NCI-H1930 (cell line): Measurements from ENCODE around the gene BMP6.

Source experiments
- DNase-seq, 2 experiments: peaks; one replicate each; lab custom pipeline; 2025; lab: John Stamatoyannopoulos, UW

The BMP6 gene

DNA sequence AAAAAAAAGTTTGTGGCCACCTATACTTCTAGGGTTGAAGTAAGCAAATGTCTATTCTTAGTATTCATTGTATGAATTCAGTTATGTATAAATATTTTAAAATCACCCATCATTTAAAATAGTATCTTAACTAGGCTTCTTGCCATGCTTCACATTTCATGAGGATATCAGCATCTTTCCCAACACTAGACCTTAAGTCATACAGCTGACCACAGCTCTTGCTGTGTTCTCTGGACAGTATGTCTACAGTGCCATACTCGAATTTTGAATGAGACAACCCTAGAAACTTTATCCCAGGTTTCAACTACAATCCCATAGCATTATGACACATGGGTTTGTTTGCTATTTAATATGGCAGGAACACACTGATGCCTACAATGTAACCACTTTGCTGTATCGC lies 179.5 kb downstream of the BMP6 start:
- no peak for DNase-seq

DNA sequence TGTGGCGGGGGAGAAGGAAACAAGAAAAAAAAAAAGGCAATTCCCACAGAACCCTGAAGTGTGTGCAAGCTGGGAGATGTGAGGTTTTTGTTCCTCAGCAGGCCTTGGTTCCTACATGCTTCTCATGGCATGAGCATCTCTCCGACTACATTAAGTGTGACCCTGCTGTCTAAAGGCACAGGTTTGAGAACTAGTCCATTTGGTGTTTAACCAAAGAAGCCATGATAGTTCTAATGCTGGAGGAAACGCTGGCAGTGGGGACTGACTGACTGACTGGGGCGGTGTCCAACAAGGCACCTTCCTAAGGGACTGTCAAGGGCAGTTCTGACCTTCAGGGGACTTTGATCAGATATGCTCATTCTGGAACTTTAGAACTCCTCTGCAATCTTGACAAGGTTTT lies 180.8 kb downstream of the BMP6 start:
- DNase-seq, result no peak

DNA sequence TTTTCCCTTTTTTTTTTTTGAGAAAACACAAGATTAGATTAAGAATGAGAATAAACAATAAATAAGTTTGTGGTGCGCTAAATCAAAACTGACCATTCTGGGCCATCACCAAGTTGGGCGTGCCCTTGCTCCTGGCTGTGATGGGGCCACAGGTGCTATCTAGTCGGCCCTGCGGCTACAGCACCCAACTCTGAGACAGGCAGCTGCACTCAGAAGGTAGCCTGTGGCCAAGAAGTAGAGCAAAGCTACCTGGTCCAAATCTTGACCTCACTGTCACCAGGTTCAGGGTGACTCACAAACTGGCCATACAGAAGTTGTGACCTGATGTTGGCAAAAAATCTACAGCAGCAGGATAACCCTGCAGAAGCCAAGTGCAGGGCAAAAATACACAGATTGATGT lies 181.3 kb downstream of the BMP6 start:
- DNase-seq, result no peak

DNA sequence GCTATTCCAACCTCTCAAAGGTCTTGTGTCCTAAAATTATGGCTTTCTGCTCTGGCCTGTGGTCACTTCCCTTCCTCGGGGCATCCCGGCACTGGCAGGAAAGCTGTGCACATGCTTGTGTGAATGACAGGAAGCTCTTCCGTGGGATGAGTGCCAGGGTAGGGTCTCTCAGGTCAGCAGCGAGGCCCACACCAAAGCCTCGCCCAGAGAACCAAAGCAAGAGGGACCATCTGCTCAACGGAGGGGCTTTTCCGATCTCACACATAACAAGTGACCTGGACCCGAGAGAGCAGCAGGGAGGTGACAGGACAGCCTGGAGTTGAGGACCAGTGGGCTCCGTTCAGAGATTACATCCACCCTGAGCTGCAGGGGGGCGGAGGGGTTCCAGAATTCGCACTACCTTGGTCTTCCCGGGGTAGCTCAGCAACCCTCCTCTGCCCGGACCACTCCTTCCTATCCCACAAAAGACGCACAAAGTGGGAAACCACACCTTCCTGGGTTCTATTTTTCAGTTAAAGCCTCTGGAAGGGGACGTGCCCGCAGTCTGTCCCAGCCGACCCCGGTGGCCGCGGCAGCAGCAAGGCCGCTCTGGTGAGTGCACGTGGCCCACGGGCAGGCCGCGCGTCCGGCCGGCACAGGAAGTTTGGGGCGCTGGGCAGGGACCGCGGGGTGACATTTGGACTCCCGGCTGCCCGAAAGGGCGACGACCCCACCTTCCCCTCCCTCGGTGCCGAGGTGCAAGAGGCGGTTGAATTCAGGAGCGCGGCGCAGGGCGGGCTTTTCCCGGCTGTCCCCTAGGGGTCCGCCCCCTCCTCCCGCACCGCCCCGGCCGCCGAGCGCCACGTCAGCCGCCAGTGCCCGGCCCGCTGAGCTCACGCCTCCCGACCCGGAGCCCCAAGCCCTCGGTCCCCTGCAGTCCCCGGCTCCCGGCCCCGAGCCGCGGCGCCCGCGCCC lies 183.7 kb downstream of the BMP6 start:
- DNase-seq, result peak in 1 of 2 experiments; percentile 7

DNA sequence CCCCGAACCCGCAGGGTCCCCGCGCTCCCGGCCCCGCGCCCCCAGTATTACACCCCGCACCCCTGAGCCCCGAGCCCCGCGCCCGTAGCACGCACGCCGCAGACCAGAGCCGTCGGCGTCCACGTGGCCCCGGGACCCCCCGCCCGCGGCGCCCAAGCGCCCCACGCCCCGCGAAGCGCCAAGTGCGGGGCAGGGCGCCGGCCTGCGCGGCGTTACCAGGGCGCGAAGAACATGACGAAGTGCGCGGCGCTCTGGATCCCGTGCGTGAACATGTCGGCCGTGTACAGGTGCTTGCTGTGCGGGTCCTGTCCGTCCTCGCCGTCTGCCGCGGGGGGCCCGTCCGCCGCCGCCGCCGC lies 184.4 kb downstream of the BMP6 start:
- no peak for DNase-seq

DNA sequence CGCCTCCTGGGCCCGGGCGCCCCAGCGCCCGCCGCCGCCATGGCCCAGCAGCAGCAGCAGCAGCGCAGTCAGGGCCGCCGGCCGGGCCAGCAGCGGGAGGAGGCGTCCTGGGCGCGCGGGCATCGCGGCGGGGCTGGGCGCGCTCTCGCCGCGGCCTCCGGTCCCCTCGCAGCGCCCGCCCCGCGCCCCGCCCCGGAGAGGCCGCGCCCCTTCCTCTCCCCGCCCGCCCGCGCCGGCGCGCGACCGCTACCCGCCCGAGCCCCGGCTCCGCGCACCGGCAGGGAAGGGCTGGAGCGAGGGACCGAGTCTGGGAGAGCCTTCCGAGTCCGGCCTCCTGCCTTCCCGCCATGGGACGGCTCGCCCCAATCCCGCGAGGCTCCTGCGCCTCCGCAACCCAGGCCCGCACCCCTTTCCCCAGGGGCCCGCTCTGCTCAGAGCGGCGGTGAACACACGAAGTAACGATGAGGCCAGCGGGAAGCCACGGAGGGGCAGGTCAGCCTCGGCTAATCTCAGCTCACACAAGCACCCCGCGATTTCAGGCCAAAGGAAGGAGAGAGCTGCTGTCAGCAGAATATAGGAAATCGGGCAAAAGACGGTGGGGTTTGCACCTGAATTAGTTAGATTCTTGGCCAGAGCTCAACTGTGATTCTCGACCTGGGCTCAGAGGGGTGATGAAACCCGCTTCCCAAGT lies 184.9 kb downstream of the BMP6 start, which contains the start of gene TXNDC5:
Gene TXNDC5 (minus strand): TSS at position 135 of the 691 bp plus-strand sequence. CDS start 12 bp downstream, at position 123.
- DNase-seq, result peak; percentile 54 to 63

DNA sequence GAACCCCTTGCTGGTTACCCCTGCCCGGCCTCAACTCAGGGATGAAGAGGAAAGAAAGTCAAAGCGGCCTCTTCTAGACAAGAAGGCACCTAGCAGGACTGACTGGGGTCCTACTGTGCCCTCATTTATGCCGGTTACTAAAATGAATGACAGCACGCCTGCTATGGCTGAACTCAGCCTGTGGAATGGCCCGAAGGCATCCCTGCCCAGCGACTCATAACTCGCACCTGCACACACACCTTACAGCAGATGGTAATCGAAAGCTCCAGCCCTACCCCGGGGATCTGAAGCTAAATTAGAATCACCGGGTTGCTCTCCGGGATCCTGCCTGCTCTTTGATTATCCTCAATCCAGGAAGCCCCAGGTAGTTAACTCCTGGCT lies 185.4 kb downstream of the BMP6 start:
- no peak for DNase-seq

DNA sequence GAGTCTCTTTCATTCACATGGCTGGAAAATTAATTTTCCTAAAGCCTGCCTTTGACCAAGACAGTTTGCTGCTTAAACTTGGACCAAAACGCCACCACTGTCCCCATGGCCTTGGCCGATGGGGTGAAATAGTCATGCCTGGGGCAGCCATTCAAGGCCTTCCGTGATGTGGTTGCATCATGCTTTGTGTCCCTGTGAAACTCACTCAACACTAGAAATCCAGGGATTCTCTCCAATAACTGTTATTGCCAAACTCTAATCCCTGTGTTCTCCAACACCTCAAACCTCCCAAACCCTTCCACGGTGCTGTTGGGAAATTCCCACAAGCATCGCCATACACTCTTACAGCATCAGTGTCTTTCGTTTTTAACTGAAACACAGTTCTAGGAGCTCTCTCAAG lies 186.1 kb downstream of the BMP6 start:
- DNase-seq, result no peak

DNA sequence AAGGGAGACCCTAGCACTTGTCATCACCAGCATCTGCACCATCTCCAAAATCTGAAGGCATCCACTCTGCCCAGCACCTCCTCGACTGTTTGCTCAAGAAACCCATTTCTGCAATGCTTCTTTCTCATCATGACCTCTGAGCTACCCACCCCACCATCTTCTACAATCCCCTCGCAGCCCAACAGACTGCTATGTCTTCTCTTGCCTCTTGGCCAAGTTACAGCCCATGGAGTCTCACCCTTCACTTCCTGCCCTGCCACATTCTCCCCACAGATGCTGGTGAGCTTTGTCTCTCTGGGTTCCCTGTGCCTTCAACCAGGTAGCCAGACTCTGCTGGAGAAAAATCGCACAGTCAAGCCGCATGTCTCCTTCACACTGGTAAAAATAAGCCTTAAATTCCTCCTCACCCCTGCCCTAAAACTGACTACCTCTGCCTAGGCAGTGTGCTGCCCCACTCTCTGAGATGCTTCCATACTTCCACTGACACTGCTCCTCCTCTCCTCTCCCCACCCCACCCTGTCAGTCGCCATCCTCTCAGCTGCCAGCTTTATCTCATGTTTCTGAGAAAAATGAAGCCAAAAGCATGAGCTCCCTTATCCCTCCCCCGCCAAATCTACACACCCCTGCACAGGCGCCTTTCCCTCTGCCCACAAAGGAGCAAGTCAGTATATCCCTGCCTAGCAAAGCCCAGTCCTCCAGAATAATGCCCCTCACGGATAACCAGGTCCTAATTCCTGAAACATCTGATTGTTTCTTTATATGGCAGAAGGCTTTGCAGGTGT lies 187.0 kb downstream of the BMP6 start:
- no peak for DNase-seq

DNA sequence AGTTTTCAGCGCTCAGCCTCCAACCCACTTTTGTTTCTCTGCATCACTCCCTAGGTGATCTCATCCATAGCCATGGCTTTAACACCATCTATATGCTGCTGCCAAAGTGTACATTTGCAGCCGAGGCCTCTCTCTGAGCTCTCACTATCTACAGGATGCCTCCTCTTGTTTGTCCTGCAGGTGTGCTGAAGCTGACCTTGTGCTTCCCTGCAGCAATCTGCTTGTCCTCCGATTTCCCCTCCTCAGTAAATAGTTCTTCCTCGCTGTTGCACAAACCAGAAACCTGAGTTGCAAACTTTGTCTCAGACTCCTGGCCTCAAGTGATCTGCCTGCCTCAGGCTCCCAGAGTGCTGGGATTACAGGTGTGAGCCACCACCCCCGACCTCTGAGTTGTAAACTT lies 188.4 kb downstream of the BMP6 start:
- no peak for DNase-seq

DNA sequence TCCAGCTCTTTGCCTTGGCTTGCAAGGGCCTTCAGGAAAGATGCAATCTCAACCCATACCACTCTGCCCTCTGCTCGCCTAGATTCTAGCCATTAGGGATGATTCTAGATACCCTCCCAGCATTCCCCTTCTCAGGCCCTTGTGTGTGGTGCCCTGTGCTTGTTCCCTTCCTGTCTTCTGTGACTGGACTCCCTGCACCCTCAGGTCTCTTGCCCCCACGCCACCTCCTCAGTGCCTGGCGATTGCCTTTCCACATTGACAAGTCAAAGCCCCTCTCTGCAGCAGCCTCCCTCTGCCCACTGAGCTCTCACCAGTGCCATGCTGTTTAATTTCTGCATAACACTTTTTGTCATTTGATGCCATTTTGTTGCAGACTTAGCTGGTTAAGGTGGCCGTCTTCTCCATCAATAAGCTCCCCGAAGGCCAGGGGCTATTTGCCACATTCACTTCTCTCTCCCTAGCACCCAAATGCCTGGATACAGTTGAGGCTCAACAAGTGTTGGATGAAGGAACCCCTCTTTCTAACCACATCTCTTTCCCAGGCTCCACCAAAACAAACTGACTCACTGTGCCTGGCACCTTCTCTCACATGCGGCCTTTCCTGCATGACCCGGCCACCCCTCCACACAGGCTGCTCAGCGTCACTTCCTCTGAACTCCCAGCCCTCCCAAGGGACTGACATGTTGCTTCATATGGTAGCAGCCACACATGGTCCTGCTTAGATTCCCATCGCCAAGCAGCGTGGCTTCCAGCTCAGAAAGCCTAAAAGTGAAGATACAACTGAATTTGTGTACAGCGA lies 189.3 kb downstream of the BMP6 start:
- no peak for DNase-seq

DNA sequence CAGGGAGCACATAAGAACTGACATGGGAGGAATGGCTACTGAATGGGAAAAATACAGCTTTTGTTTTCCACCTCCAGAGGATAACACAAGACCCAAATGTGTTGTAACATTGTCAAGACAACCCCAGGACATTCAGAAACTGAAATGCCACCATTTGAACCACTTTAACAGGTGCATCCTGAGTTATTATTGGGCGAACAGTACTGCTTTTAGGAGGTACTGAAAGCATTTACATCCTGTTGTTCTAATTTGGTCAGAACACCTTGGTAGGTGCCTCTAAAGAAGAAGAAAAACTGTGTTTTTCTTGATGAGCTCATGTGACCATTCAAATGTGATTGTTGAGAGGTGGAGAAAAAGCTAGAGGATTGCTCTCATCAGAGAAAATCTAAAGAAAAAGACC lies 191.1 kb downstream of the BMP6 start:
- no peak for DNase-seq

DNA sequence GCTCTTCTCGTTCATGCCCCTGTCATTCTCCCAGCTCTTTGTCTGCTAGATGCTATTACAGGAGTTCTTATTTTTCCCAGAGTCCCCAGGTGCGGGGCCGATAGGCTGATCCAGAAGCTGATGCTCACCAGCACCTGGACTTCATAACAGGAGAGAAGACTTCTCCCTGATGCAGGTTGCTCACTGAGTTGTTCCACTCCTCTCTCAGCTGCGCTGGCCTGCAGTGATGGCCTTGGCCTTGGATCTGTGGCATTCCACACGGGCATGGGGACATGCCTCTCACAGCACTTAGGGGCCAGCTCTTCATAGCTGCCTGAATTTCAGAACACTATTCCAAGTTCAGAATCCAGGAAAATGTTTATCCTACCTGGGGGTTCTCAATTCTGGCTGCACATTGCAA lies 191.8 kb downstream of the BMP6 start:
- no peak for DNase-seq

DNA sequence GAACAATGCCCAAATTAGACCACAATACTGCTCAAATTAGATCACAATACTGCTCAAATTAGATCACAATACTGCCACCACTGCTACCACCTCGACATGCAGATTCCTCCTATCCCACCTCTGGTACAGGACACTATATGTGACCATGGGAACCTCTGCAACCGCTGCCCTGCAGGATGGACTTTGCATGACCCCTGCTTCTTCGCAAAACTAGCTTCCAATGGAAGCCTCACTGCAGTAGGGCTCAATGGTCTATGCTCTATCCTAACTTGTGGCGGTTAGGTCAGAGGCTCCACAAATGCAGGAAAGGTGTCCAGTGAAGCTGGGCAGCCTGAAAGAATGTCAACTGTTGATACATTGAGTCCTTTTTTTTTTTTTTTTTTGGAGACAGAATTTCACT lies 192.5 kb downstream of the BMP6 start:
- DNase-seq, result no peak

DNA sequence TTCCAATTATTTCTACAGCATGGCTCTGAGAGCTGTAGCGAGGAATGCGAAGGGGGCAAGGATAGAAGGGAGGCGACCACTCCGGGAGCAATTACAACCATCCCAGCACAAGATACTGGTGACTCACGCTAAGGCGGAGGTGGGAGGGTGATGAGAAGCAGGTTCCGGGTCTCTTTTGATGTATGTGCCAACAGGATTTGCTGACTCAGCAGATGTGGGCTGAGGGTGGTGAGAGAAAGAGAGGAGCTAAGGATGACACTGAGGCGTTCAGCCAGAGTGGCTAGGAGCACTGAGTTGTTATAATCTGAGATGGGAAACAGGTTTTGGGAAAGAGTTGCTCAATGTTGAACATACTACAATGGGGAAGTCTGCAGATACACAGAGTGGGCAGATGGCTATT lies 194.0 kb downstream of the BMP6 start:
- no peak for DNase-seq

DNA sequence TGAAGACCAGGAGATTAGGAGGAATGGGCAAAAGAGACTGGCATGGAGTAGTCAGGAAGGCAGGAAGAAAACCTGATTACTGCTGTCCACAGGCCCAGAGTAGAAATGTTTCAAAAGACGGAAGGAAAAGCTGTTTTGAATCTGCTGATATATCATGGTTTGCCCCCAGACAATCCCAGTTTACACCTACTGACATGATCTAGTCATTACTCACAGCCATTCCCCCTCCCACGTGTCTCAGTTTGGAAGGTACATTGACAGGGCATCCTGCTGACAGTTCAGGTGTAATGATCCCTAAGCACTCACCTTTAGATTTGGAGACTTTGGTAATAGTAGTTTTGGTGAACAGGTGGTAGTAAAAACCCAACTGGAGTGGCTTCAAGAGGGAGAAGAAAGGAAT lies 194.5 kb downstream of the BMP6 start:
- no peak for DNase-seq

DNA sequence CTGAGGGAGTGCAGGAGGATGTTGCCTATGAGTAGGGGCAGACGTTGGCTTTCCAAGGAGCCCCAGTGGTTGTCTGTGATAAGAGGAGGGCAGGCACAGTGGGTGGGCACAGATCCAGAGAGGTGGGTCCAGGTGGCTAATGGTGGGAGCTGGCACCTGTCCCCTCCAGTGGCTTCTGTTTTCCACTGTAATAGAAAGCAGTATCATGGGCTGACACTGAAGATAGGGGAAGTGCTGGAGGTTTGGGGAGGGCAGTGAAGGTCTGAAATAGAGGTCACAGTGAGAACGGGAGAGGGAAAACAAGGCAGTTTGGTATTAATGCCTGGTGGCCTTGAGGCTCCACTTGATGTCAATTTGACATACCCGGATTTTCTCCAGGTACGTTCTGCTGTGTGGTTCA lies 195.1 kb downstream of the BMP6 start:
- no peak for DNase-seq

DNA sequence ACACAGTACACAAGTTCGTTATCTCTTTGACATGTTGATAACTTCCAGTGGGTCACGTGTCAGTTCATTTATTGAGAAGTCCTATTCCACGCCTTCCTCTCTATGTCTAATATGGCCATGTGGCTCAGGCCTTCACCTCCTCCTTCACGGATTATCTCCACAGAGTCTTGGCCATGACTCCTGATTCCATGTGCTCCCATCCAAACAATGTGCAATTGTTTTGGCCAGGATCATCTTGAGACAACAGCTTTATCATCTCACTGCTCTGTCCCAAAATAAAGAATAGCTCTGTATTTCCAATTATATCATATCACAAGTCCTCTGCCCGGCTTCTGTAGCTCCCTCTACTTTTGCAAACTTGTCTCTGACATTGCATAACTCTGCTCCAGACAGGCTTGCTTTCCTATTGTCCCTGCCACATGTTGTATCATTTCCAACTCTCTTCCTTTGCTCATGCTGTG lies 195.8 kb downstream of the BMP6 start:
- no peak for DNase-seq

DNA sequence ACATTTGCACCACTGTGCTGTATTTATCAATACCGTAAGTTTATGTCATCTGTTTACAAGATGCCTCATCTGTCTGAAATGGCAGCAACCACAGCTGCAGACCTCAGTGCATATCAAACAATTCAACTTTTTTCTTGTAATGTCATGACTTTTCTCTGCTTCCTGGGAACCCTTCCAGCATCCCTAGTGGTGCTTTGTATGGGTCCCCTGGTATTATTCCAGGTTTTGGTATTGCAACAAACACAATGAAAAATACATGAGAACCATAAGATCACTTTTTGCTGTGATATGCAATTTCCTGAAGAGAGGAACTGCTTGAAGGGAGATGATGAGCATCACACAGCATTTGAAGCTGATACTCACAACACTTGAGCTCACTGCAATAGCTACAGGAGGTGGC lies 196.7 kb downstream of the BMP6 start:
- DNase-seq, result no peak

DNA sequence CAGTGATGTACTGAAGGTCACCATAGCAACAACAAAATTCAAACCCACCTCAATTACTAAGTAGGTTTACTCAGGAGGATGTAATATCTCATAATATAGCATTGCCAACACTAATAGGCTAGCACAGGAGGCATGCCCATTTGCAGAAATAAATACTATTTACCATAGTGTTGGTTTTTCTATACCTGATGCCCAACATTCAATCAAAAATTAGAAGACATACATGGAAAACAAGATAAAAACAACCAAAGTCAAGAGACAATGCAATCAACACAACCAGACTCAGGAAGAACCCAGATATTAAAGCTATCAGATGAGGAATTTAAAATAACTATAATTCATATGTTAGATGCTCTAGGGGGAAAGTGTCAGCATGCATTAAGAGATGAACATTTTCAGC lies 199.0 kb downstream of the BMP6 start:
- no peak for DNase-seq
